Neural crest cell (in vitro differentiated cells): ENCODE data around the gene RHOB. TPM values are rescaled to one million over a fixed set of nuclear protein-coding genes. Genes with fewer than 3 reads are reported as not detected.

ENCODE experiments used
- DNase-seq: peaks from one replicate; pipeline ENCODE4 v3.0.0; 2021; ENCODE audit warnings: low read depth, mixed read lengths, low spot score
- H3K27ac Mint-ChIP-seq: one replicate; pipeline ENCODE4 v1.8.0; 2021; ENCODE audit warnings: mild to moderate bottlenecking, mixed read lengths; ENCODE audit not compliant: unreplicated experiment
- H3K27me3 Mint-ChIP-seq: 2 replicates; pipeline ENCODE4 v1.8.0; 2021; ENCODE audit warnings: low read depth, mild to moderate bottlenecking, mixed read lengths
- H3K36me3 Mint-ChIP-seq: 2 replicates; pipeline ENCODE4 v1.8.0; 2021; ENCODE audit warnings: low read depth, mild to moderate bottlenecking, mixed read lengths
- H3K4me1 Mint-ChIP-seq: 2 replicates; pipeline ENCODE4 v1.8.0; 2021; ENCODE audit warnings: mixed read lengths
- H3K4me3 Mint-ChIP-seq: one replicate; pipeline ENCODE4 v1.8.0; 2021; ENCODE audit warnings: mild to moderate bottlenecking, mixed read lengths
- H3K9me3 Mint-ChIP-seq: 2 replicates; pipeline ENCODE4 v1.8.0; 2021; ENCODE audit warnings: mixed read lengths
- CTCF ChIP-seq: fragments of 200-600 bp; sonication (generic); conservative IDR thresholded peaks from 2 replicates; pipeline ENCODE4 v1.5.0; 2021; ENCODE audit warnings: antibody characterized with exemption, mild to moderate bottlenecking
- total RNA-seq: library from RNA; stranded (reverse); gene quantifications from 2 replicates; pipeline ENCODE4 v1.2.1, GENCODE V29; 2021

RHOB gene
- total RNA-seq, 1 donor from 2014 or later = 146 TPM

- H3K4me1 Mint-ChIP-seq = peaks cover 27% of the 10 kb centered on the region
- no peak overlapping the region for H3K4me3 Mint-ChIP-seq
- DNase-seq = no peak
Measured at GRCh38 chr2:20425884-20426283, 21.0 kb upstream of the RHOB start.

DNA sequence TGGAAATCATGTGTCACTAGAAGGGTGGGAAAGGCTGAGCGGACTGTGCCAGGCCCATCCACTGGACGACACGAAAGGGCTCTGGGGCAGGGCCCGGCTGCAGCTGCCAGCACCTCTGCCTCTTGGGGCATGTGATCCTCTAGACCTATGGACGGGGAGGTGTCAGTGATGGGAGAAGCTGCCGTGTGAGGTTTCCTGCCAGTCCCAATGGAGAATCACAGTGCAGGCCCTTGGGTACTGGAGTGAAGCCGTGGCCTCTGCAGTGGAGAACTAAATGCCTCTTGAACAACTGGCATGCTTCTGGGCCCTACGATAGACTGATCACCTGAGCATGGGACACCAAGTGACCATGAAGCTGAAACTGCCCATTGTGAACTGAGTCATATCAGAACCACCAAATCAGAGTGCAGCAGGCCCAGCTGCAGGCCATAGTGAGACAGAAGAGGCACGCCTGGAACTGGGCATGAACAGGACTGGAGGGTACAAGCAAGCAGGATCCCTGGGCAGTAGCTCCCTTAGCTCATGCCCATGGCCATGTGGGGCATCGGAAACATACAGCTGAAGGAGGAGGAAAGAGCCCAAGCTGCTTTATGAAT is 18.8 kb upstream of the RHOB start:
- no peaks in the 10 kb centered on the region for H3K27me3 Mint-ChIP-seq
- no peak overlapping the region for H3K27ac Mint-ChIP-seq
- TF ChIP-seq CTCF = no peak
- H3K4me1 Mint-ChIP-seq = peaks cover 42% of the 10 kb centered on the region
- no peaks in the 10 kb centered on the region for H3K9me3 Mint-ChIP-seq
- no peaks in the 10 kb centered on the region for H3K36me3 Mint-ChIP-seq
- no peak for DNase-seq
- H3K4me3 Mint-ChIP-seq = no peak overlapping the region

More at GRCh38 chr2:20425884-20426283, 21.0 kb upstream of the RHOB start:
- H3K9me3 Mint-ChIP-seq = no peaks in the 10 kb centered on the region
- H3K36me3 Mint-ChIP-seq = no peaks in the 10 kb centered on the region
- no peak overlapping the region for H3K27ac Mint-ChIP-seq
- H3K27me3 Mint-ChIP-seq = no peaks in the 10 kb centered on the region
- no peak for TF ChIP-seq CTCF

- H3K36me3 Mint-ChIP-seq = no peaks in the 10 kb centered on the region
- no peak overlapping the region for H3K4me3 Mint-ChIP-seq
- no peaks in the 10 kb centered on the region for H3K27me3 Mint-ChIP-seq
- H3K9me3 Mint-ChIP-seq = no peaks in the 10 kb centered on the region
- DNase-seq = no peak
- no peak for TF ChIP-seq CTCF
- no peak overlapping the region for H3K27ac Mint-ChIP-seq
- peaks cover 43% of the 10 kb centered on the region for H3K4me1 Mint-ChIP-seq
Measured at GRCh38 chr2:20428717-20429490, 18.0 kb upstream of the RHOB start.

GRCh38 chr2:20429528-20429927 is 17.3 kb upstream of the RHOB start:
- peaks cover 48% of the 10 kb centered on the region for H3K4me1 Mint-ChIP-seq

DNA sequence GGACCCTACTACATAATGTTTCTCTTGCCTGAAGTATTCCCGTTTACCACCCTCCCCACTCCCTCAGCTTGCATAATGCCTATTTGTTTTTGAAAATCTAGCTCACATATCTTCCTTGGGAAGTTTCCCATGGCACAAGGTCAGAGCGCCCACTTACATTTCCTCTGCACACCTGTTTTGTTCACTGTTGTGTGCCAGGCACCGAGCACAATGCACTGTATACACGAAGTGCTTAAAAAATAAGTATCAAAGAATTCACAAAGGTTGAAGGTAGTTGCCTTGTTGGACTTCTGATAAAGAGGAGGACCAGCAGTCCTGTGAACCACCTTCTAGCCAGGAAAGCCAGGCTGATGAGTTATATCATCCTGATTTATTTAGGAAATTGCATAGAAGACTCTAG is 16.8 kb upstream of the RHOB start:
- Mint-ChIP-seq H3K4me3 (no peak overlapping the region), H3K36me3 (no peaks in the 10 kb centered on the region), H3K9me3 (no peaks in the 10 kb centered on the region), H3K27me3 (no peaks in the 10 kb centered on the region), H3K4me1 (peaks cover 44% of the 10 kb centered on the region), H3K27ac (no peak overlapping the region)
- no peak for TF ChIP-seq CTCF
- DNase-seq = no peak

More at GRCh38 chr2:20429528-20429927, 17.3 kb upstream of the RHOB start:
- Mint-ChIP-seq H3K9me3 (no peaks in the 10 kb centered on the region), H3K27me3 (no peaks in the 10 kb centered on the region), H3K27ac (no peak overlapping the region), H3K4me3 (no peak overlapping the region), H3K36me3 (no peaks in the 10 kb centered on the region)
- DNase-seq = no peak
- TF ChIP-seq CTCF = no peak
